B cell (primary cell): ENCODE measurements around the gene USO1.

Experiments used
- EZH2 ChIP-seq: IDR thresholded peaks from 2 replicates; pipeline ENCODE4 v1.6.1; 2012; ENCODE audit warnings: borderline replicate concordance, low read depth, mild to moderate bottlenecking, moderate library complexity, low read length; ENCODE audit not compliant: insufficient read depth, poor library complexity, severe bottlenecking
- TF ChIP-seq, protein P1 (sequence below): fragments of 200-600 bp; IDR thresholded peaks from one replicate; pipeline ENCODE4 v1.8.0; 2022; ENCODE audit warnings: antibody characterized with exemption, mild to moderate bottlenecking

DNA sequence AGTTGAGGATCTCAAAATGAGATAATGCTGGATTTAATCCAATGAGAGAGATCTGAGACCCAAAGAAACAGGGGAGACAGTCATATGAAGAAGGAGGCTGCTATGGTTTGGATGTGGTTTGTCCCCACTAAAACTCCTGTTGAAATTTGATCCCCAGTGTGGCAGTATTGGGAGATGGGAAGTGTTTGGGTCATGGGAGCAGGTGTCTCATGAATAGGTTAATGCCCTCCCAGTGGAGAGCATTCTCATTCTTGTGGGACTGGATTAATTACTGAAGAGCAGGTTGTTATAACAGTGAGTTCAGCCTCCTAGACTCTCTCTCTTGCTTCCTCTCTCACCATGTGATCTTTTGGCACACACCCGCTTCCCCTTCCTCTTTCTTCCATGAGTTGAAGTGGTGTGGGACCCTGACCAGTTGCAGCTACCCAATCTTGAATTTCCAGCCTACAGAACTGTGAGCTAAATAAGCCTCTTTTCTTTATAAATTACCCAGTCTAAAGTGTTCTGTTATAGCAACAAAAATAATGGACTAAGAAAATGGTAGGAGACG is 107.6 kb downstream of the USO1 start:
- no peak for TF ChIP-seq EZH2
- TF ChIP-seq, protein P1, sequence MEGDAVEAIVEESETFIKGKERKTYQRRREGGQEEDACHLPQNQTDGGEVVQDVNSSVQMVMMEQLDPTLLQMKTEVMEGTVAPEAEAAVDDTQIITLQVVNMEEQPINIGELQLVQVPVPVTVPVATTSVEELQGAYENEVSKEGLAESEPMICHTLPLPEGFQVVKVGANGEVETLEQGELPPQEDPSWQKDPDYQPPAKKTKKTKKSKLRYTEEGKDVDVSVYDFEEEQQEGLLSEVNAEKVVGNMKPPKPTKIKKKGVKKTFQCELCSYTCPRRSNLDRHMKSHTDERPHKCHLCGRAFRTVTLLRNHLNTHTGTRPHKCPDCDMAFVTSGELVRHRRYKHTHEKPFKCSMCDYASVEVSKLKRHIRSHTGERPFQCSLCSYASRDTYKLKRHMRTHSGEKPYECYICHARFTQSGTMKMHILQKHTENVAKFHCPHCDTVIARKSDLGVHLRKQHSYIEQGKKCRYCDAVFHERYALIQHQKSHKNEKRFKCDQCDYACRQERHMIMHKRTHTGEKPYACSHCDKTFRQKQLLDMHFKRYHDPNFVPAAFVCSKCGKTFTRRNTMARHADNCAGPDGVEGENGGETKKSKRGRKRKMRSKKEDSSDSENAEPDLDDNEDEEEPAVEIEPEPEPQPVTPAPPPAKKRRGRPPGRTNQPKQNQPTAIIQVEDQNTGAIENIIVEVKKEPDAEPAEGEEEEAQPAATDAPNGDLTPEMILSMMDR: no peak
